HG03108 (cell line): Measurements from ENCODE around the gene RPTOR.
"Not testable (repeated sequence)": the region's sequence is repeated elsewhere in the genome, so short reads cannot be mapped to it uniquely, and the experiment has no call there.

Source experiments
- ATAC-seq: cut with Tn5 transposase; IDR thresholded peaks from one replicate; pipeline ENCODE4 v1.9.1; 2021; ENCODE audit warnings: moderate library complexity; ENCODE audit not compliant: unreplicated experiment

RPTOR gene

DNA sequence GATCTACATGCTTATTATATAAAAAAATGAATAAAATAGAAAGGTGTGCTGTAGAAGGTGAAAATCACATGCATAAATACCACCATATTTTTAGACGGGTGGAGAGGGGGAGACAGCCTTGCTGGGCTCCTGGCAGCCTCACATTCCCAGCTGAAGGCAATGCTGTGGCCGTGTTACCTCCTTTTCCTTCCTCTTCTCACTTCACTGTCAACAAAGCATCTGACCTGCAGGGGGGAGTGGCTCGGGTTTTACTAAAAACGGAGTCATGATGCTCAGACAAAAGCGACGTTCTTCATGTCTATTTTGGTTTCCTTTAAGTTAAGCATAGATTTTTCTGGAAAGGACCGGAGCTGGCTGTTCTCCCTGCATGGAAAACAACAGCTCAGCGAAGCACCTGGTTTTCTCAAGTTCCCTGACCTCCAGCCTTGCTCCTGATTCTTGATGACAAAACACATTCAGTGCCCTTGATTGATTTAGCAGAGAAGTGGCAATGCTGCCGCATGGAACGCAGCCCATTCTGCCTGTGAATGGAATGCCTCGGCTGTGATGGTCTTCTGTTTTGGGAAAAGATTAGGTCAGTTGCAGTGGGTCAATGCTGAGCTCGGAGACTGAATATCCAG lies 5.5 kb upstream of the RPTOR start:
- no peak for ATAC-seq

DNA sequence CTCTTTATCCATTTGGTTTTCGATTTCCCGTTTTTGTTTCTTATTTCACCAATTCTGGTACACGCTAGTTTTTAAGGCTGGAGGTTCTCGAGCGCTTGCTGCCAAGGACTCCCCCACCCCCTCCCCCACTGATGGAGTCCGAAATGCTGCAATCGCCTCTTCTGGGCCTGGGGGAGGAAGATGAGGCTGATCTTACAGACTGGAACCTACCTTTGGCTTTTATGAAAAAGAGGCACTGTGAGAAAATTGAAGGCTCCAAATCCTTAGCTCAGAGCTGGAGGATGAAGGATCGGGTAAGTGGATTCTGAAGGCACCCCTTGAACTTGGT lies 825 bp downstream of the RPTOR start:
- no peak for ATAC-seq

DNA sequence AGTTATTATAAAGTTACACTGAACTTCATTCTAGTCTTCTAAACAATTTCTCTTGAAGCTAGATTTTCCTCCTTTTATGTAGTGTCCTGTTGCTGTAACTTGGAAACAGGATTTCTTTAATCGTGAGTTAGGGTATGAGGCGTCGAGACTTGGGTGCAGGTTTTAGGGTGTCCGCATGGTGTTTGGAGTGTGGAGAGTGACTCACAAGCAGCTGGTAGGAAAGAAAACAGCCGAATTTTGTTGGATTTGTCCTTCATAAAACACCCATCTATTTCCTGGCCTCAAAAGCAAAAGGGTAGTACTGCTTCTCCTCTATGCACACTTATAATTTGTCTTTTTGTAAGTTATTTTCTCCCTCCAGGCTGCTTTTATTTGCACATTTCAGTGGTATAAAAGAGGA lies 1.6 kb downstream of the RPTOR start:
- no peak for ATAC-seq

DNA sequence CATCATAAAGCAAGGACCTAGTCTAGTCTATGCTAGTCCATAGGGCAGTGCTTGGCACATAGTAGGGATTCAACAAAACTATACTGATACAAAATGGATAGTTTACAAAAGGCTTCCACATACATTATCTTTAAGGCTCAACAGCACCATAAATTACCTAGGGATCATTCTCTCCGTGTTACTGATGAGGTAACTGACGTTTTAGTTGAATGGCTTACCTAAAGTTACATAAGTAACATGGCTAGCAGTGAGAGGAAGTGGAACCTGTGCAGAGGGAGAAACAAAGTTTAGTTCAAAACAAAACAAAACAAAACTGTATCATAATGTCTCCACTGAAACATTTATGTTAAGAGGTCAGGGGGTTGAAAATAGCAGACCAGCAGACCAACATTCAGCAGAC lies 7.9 kb downstream of the RPTOR start:
- no peak for ATAC-seq

DNA sequence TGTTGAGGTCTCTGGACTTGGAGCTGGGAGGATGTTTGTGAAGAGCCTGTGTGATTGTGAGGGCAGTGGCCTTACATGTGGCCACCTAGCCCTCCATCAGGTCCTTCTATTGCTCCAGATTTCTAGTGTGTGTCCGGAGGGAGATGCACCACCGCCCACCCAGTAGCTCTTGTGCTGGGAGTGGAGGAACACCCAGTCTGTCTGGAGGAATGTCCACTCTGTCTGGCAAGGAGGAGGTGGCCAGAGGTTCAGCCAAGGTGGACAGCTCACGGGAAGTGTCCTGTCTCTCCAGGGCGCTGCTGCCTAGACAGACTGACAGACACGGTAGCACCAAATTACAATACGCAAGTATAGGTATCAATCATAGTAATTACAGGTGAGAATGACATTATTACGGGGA lies 10.6 kb downstream of the RPTOR start:
- ATAC-seq, result no peak

DNA sequence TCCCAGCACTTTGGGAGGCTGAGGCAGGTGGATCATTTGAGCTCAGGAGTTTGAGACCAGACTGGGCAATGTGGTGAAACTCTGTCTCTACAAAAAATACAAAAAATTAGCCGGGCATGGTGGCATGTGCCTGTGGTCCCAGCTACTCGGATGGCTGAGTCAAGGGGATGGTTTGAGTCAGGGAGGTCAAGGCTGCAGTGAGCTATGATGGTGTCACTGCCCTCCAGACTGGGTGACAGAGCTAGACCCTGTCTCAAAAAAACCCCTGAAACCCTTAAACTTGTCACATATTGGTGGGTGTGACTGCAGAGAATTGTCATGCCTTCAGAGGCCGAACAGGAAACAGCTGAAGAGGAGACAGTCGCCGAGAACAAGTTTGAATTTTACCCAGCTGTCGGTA lies 13.4 kb downstream of the RPTOR start:
- no peak for ATAC-seq

DNA sequence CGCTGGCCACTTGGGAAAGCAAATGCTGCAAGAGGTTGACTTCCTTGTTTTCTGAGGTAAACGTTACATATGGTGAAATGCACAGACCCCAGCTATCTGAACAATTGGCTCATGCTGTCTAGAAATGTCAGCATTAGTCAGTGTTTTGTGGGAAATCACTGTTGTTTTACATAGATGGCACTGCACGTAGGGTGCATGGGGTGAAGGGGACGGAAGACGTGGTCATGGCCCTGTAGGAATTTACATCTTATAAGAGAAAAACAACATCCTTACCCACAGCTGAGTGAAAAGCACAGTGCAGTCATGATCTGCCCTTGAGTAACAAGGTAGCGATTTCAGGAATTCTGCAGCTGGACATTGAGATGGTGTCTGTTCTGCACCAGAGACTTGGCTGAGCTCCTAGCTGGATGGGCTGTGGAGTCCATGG lies 15.2 kb downstream of the RPTOR start:
- ATAC-seq, result no peak

DNA sequence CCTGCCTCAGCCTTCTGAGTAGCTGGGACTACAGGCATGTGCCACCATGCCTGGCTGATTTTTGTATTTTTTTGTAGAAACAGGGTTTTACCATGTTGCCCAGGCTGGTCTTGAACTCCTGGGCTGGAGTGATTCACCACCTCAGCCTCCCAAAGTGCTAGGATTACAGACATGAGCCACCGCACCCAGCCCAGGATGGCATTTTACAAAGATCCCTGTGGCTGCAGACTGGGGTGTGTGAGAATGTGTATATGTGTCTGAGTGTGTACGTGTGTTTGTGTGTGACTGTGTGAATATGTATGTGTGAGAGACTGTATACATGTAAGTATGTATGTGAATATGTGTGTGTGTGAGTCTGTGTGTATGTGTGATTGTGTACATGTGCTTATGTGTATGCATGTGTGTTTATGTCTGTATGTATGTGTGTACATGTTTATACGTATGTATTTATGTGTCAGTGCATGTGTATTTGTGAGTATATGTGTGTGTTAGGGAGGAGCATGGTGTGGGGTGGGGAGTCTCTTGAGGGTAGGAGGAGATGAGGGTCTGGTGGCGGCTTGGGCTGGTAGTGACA lies 17.0 kb downstream of the RPTOR start:
- no peak for ATAC-seq

DNA sequence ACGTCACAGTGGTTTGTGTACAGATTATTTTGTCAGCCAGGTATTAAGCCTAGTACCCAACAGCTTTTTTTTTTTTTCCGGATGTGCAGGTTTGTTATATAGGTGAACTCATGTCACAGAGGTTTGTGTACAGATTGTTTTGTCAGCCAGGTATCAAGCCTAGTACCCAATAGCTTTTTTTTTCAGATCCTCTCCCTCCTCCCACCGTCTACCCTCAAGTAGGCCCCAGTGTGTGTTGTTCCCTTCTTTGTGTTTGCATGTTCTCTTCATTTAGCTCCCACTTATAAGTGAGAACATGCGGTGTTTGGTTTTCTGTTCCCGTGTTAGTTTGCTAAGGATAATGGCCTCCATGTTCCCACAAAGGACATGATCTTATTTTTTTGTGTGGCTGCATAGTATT lies 19.9 kb downstream of the RPTOR start:
- ATAC-seq, result no peak

DNA sequence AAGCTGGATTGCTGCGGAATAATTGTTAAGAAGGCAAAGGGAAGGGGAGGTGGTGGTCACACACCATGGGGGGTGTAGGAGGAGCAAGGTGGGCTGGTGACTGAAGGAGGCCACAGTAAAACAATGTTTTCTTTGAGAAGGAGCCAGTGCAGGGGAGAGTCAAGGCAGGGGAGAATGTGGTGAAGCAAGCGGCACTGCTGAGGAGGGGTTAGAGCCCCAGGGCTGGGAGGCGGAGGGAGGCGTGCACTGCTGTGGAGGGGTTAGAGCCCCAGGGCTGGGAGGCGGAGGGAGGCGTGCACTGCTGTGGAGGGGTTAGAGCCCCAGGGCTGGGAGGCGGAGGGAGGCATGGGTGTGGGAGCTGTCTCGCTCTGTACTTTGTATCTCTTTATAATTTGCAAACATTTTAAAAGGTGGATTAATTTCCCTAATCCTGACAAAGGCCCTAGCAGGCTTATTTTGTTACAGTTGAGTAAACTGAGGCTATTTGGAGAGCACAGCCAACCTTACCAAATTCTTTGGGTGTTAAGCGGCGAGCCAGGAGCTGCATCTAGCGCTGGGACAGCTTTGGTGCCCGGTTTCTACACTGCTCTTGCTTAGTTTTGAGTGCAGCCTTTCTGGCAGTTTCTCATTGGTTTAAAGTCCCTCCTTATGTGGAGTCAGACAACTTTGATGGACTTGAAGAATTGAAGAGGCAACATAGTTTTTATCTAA lies 20.9 kb downstream of the RPTOR start:
- no peak for ATAC-seq

DNA sequence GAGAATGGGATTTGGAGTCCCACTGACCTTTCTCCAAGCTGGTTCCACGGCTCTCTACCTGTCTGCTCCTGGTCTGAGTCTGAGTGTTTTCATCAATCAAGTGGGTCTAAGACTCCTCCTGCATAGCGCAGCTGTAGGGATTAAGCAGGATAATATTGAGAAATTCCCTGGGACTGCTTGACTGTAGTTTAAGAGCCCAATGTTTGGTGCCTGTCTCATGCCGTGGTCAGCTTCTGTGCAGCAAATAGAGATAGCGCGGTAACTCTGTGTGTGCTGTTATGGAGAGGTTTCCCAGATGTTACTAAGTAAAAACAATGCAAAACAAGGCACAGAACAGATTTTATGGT lies 21.4 kb downstream of the RPTOR start:
- ATAC-seq, result no peak

DNA sequence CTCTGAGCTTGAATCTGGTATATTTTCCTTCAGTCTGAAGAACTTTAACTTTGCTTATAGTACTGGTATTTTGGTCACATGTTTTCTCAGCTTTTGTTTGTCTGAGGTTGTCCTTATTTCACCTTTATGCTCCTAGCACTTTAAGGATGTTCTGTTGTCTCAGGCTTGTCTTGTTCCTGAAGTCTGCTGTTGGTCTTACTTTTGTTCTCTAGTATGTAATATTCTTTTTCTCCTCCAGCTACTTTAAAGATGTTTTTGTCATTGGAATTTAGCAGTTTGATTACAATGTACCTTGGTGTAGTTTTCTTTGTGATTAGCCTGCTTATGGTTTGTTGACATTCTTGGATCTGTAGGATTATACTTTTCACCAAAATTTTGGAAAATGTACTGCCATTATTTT lies 23.6 kb downstream of the RPTOR start:
- ATAC-seq, result no peak

DNA sequence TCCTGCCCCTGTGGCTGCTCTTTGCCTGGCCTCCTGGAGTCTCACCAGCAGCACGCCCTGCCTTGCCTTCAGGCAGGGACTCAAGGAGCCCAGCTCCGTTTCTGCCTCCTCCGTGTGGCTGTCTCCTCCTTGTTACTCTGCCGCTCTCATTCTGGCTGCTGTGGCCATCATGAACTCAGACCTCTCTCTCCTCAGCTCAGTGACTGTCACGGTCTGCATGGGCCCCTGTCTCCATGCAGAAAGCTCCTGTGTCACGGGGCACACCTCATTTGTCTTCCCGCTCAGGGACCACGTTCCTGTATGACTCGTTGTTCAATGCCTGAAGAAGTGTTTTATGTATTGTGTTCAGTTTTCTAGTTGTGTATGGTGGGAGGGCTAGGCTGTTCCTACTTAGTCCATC lies 25.3 kb downstream of the RPTOR start:
- ATAC-seq, result no peak

DNA sequence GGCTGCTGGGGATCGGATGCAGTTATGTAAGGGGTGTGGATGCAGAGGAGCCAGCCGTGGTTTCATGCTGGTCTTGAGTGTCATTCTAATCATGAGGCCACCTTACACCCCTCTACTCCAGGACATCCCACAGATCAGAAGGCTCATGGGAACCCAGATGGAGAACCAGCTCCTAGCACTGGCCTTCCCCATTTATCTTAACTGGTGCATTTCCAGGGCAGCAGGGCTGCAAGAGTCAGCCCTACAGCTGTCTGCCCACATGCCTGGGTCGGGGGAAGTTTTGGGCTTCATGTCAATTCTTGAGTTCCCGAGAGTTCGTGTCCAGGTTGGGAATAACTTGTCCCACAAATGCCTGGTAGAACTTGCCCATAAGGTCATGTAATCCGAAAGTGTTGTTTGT lies 29.1 kb downstream of the RPTOR start:
- ATAC-seq, result no peak

DNA sequence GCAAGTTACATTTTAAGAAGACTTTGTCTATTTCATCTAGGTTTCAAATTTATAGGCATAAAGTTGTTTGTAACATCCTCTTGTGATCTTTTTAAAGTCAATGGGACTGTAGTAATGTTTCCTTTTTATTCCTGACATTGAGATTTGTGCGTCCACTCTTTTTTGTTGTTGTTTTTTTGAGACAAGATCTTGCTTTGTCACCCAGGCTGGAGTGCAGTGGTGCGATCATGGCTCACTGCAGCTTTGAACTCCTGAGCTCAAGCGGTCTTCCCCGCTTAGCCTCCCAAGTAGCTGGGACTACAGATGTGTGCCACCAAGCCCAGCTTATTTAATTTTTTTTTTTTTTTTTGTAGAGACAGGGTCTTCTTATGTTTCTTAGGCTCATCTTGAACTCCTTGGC lies 29.9 kb downstream of the RPTOR start:
- no peak for ATAC-seq

DNA sequence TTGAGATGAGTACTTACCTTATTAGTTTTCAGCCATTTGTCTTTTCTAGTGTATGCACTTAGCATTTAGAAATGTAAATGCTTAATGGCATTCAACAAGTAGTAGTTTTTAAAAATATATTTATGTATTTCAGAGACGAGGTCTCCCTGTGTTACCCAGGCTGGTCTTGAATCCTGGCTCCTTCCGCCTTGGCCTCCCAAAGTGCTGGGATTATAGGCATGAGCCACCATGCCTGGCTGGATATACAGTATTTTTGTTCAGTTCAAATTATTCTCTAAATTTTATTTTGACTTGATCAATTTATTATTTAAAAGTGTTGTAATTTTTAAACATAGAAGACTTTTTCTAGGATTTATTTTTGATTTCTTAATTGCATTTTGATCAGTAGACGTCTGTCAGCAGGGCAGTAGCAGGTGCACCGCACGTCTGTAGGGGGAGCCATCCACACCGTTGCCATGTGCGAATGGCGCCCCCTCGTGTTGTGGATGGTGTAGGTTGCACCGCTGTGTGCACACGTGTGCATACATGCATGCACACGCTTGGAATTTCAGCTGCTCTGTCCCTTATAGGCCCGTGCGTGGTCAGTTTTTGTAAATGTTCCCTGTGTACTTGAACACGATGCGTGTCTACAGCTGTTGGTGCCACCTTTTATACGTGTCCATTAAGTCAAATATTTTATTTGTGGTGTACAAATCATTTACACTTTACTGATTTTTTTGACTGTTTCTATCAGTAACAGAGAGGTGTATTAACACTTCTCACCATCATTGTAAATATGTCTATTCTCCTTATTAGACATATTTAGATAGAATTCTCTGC lies 30.6 kb downstream of the RPTOR start:
- ATAC-seq, result no peak

DNA sequence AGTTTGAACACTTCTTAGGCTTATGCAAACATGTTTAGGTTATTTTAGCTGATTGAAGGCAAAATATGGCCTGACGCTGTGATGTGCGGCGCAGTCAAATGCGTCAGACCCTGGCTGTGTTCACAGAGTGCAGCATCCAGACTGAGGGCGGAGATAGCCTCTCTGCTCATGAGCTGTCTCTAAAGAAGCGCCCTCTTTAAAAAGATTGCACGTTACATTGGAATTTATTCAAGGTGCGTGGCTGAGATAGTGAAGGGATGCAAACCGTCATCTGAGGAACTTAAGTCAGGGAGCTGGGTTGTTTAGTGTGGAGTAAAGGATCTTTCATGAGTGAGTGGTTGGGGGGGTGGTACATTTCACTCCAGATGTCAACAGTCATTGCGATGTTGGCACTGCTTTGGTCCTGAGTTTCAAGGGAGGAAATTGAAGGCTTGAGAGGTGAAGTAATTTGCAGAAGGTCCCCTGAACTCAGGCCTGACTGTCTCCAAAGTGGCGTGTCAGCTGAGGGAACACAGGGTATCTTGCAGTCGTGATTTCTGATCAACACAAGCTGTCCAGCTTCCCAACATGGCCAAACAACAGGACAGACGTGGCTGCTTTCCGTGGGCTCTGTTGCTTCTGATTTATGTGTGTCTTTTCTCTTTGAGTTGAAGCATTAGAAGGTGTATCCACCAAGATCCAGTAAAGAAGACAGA lies 33.4 kb downstream of the RPTOR start:
- ATAC-seq, result no peak

DNA sequence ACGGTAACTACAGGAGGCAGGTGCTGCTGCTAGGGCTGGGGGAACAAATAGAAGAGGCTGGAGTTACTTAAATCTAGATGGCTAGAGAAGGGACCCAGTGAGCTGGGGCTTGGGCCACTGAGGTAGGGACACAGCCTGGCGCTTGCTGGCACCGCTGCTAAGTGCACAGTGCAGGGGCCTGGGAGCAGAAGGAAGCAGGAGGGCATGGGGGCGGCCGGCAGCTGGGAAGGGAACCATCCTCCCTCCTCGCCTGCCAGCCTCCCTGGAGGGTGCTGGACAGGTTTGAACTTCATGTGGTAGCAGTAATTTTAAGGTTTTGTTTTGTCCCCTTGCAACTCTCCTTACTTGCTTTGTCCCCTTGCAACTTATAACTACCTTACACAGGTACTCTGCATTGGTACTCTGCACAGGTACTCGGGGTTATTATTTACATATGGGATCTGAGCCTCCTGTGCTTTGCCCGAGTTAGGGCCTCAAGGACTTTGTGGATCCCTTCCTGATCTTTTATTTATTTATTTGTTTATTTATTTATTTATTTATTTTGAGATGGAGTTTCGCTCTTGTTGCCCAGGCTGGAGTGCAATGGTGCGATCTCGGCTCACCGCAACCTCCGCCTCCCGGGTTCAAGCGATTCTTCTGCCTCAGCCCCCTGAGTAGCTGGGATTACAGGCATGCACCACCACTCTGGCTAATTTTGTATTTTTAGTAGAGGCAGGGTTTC lies 34.2 kb downstream of the RPTOR start:
- ATAC-seq, result not testable (repeated sequence)

DNA sequence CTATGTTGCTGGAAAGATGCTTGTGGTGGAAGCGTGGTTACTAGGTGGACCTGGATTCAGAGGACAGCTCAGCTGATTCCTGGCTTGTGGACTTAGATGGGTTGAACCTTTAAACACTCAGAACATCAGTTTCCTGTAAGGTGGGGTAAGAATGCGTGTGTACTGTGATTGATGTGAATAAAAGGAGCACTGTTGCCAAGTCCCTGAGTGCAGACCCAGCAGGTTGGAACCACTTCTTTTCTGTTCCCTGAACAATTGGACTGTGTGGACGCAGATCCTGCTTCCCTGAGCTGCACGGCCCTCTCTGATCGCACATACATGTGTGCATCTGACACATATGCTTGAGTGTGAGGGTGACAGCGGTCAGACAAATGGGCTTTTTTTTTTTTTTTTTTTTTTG lies 37.5 kb downstream of the RPTOR start:
- no peak for ATAC-seq

DNA sequence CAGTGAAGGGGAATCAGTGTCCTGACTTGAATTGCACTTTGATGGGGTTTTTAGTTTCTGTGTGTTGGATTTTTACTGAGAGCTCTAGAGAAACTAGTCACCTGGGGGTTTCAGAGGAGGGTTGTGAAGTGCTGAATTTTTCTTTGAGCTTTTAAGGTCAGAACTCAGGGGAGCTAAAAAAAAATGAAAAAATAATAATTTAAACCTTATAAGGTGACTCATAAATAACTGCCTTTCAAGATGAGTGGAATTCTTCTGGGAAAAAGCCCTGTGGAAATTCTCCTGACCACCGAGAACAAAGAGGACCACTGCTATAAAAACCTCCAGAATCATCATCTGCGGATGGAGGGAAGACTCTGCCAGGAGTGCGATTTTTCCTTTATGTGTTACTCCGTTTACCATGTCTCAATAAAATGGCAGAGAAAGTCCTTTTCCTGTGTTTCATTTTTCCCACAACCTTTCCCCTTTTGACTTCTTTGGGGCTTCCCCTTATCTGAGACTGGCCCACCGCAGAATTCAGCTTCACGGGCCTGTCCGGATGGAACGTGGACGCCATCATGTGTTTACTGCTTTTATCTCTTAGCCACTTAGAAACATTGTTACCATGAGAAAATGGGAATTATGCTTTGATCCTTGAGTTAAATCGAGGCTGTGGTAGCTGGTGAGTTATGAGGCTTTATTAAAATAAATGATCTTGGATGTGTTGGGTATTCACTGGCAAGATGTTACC lies 39.7 kb downstream of the RPTOR start:
- no peak for ATAC-seq
